ENCODE measurements around the gene TIMP4.

Gene TIMP4

GRCh38 chr3:12158387-12159226 lies at the start of gene TIMP4:
Gene TIMP4 (minus strand): TSS chr3:12158912. CDS start chr3:12158840, 72 bp downstream.
- no peak for DNase-seq (ENCODE audit: low read depth)

- no peak for DNase-seq (ENCODE audit: low read depth)
Measured at GRCh38 chr3:12205171-12205570, 46.5 kb upstream of the TIMP4 start.

GRCh38 chr3:12201813-12202212 lies 43.1 kb upstream of the TIMP4 start:
- no peak for DNase-seq (ENCODE audit: low read depth)

DNA sequence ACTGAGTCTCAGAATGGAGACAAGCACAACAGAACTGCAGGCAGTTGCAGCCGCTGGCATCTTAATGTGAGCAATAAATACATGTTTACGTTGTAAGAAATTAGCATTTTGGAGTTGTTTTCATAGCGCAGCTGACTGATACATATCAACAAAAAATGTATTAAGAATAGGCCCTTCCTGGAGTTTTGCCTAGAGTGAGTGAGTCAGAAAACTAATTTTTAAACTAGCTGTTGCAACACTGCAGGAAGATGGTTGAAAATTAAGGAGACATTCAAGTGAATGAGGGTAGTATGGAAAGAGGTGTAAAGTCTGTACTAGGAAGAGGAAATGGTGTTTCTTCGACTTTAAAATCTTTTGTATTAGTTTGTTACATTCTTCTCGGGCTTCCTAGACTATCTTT lies 39.6 kb upstream of the TIMP4 start:
- no peak for DNase-seq (ENCODE audit: low read depth)

DNA sequence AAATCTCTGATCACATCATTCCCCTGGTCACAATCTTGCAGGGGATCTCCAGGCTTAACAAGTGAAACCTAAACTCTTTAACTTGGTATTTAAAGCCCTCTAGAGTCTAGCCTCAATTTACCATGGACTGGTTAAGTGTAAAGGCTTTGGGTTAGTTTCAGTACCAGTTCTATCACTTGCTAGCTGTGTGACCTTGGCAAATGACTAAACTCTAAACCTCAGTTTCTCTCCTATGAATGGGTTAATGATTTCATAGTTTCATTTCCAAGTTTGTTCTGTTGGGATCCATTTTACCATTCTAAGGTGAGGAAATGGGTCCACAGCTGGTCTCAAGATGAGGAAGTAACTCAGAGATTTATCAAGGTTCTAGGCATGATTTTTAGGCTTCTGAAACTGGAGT lies 38.8 kb upstream of the TIMP4 start:
- DNase-seq (ENCODE audit: low read depth): no peak

DNA sequence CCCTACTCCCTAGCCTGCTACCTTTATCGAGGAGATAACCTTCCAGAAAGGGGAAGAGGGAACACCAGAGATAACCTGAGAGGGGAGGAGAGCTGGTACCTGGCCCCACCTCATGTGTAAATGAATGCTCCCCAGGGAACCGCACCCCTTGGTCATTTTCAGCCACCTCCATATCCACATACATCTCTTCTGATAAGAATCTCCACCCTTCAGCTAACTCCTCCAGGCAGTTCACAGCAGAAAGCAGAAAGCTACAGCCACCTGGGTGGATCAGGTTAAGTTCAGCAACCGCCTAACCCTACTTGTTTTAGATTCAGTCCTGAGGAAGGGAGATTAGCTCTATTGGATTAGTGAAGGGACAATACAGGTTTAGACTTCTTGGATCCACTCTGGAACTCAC lies 38.0 kb upstream of the TIMP4 start:
- no peak for DNase-seq (ENCODE audit: low read depth)

- no peak for DNase-seq (ENCODE audit: low read depth)
Measured at GRCh38 chr3:12195231-12195630, 36.5 kb upstream of the TIMP4 start.

- no peak for DNase-seq (ENCODE audit: low read depth)
Measured at GRCh38 chr3:12194669-12195161, 36.0 kb upstream of the TIMP4 start.

DNA sequence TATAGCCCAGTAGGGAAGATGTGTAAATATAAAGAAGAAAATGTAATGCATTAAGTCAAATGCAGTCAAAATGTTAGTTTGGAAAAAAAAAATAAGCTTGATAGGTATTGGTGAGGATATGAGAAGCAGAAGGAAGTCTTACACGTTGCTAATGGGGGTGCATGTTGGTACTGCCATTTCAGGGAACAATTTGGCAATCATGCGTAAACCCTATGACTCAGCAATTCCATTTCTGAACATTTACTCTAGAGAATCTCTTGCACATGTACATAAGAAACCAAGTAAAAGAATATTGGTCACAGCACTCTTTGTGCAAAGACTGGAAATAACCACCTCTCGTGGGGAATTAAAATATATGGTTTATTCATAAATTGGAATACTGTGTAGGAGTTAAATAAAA lies 35.5 kb upstream of the TIMP4 start:
- DNase-seq (ENCODE audit: low read depth): no peak

DNA sequence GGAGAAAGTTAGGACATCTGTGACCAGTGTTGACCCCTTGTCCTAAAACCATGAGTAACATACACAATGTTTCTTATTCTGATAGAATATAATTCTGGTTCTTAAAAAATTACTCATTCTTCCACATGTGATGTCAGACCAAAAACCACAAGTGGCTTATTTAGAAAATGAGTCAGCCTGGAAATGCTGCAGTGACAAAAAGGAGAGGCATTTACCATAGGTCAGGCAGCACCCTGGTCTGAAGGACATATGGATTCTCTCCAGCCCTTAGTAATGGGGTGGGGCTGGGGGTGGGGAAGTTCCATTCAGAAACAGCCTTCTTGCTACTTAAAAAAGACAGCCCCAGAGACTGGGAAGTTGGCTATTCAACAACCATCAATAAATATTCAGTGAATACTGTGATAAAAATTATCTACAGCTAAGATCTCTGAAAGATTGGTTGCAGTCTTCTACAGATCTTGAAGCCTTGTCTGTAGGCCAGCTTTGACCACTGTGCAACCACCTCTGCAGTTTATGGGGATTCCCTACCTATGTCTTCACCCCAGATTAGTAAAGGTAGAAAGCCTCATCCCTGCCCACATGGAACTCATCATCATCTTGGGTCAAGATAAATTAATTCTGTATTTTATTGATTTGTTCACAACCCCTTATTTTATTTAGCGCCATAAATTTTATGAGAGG lies 34.9 kb upstream of the TIMP4 start:
- DNase-seq (ENCODE audit: low read depth): no peak

- DNase-seq (ENCODE audit: low read depth): no peak
Measured at GRCh38 chr3:12192655-12193484, 34.2 kb upstream of the TIMP4 start.

DNA sequence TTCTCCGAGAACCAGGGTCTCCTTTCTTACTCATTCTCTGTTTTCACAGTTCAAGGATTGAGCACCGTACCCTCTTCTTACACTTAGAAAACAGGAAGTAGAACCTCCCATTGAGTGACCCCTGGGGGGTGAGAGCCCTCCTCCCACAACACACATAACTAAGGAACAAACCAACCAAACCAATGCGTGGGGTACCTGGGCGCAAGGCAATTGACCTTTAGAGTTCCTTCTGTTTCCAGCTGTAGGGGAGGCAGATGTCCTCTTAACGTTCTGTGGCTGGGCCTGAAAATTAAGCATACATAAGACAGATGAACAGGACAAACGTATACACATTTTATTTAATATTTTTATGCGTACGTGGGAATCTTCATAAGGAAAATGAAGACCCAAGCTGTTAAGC lies 33.5 kb upstream of the TIMP4 start:
- no peak for DNase-seq (ENCODE audit: low read depth)

- DNase-seq (ENCODE audit: low read depth): no peak
Measured at GRCh38 chr3:12191559-12191958, 32.8 kb upstream of the TIMP4 start.

- DNase-seq (ENCODE audit: low read depth): no peak
Measured at GRCh38 chr3:12190832-12191231, 32.1 kb upstream of the TIMP4 start.

GRCh38 chr3:12190221-12190807 lies 31.6 kb upstream of the TIMP4 start:
- DNase-seq (ENCODE audit: low read depth): no peak

GRCh38 chr3:12188681-12189287 lies 30.1 kb upstream of the TIMP4 start:
- no peak for DNase-seq (ENCODE audit: low read depth)

GRCh38 chr3:12188328-12188648 lies 29.6 kb upstream of the TIMP4 start:
- DNase-seq (ENCODE audit: low read depth): no peak

GRCh38 chr3:12187448-12188327 lies 29.0 kb upstream of the TIMP4 start:
- peak; percentile 13 for DNase-seq (ENCODE audit: low read depth)

GRCh38 chr3:12186515-12187286 lies 28.0 kb upstream of the TIMP4 start:
- DNase-seq (ENCODE audit: low read depth): no peak

DNA sequence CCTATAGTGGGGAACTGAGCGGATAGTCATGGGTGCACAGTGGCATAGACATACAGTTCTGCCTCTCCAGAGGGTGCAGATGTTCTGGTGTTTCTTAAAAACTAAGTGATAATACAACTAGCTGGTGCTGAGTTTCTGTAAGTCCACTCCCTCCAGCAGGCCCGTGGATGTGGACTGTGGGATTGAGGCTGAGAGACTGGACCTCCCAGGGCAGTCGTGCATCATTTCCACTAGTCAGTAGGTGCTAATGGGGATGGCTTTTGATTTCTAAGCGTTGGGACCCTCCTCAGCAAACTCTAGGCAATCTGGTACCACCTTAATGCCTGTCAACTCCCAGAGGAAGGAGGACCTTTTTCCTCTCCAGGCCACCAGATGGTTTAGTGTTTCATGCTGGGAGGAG lies 27.3 kb upstream of the TIMP4 start:
- DNase-seq (ENCODE audit: low read depth): no peak
